ENCODE results near the gene KCNJ3.

DNA sequence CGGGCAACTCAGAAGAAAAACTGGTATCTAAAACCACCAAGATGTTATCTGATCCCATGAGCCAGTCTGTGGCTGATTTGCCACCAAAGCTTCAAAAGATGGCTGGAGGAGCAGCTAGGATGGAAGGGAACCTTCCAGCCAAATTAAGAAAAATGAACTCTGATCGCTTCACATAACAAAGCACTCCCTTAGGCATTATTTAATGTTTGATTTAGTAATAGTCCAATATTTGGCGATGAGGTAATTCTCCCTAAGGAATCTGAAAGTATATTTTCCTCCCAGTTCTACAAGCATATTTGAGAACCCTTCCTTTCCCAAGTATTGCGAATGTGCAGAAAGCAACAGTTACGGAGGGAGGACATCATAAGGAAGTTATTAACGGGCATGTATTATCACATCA is 156.6 kb downstream of the KCNJ3 start:
- TF ChIP-seq NR2C2 (CRISPR knock-in tag; IDR thresholded peaks at IDR 0.05) (no peak), SMAD3 (CRISPR knock-in tag; IDR thresholded peaks at IDR 0.05; ENCODE audit: borderline replicate concordance) (no peak), TCF7 (CRISPR knock-in tag; IDR thresholded peaks at IDR 0.05; ENCODE audit: low read depth) (no peak), ELF4 (CRISPR knock-in tag; IDR thresholded peaks at IDR 0.05; ENCODE audit: low read depth) (no peak), ZBTB21 (CRISPR knock-in tag; IDR thresholded peaks at IDR 0.05; ENCODE audit: borderline replicate concordance) (no peak), FOXK1 (CRISPR knock-in tag; IDR thresholded peaks at IDR 0.05) (no peak), FOXJ3 (CRISPR knock-in tag; IDR thresholded peaks at IDR 0.05; ENCODE audit: borderline replicate concordance) (no peak), FOXP1 (CRISPR knock-in tag; IDR thresholded peaks at IDR 0.05; ENCODE audit: borderline replicate concordance) (no peak), IRF2 (CRISPR knock-in tag; IDR thresholded peaks at IDR 0.05; ENCODE audit: borderline replicate concordance, low read depth) (no peak), NFYB (CRISPR knock-in tag; conservative IDR thresholded peaks at IDR 0.05; ENCODE audit: low read depth) (no peak)
- TF ChIP-seq, protein P1, sequence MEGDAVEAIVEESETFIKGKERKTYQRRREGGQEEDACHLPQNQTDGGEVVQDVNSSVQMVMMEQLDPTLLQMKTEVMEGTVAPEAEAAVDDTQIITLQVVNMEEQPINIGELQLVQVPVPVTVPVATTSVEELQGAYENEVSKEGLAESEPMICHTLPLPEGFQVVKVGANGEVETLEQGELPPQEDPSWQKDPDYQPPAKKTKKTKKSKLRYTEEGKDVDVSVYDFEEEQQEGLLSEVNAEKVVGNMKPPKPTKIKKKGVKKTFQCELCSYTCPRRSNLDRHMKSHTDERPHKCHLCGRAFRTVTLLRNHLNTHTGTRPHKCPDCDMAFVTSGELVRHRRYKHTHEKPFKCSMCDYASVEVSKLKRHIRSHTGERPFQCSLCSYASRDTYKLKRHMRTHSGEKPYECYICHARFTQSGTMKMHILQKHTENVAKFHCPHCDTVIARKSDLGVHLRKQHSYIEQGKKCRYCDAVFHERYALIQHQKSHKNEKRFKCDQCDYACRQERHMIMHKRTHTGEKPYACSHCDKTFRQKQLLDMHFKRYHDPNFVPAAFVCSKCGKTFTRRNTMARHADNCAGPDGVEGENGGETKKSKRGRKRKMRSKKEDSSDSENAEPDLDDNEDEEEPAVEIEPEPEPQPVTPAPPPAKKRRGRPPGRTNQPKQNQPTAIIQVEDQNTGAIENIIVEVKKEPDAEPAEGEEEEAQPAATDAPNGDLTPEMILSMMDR (IDR thresholded peaks at IDR 0.05) = no peak
- TF ChIP-seq, protein P2, sequence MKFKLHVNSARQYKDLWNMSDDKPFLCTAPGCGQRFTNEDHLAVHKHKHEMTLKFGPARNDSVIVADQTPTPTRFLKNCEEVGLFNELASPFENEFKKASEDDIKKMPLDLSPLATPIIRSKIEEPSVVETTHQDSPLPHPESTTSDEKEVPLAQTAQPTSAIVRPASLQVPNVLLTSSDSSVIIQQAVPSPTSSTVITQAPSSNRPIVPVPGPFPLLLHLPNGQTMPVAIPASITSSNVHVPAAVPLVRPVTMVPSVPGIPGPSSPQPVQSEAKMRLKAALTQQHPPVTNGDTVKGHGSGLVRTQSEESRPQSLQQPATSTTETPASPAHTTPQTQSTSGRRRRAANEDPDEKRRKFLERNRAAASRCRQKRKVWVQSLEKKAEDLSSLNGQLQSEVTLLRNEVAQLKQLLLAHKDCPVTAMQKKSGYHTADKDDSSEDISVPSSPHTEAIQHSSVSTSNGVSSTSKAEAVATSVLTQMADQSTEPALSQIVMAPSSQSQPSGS (CRISPR knock-in tag; IDR thresholded peaks at IDR 0.05; ENCODE audit: borderline replicate concordance, low read depth) = no peak
- TF ChIP-seq, protein P3, sequence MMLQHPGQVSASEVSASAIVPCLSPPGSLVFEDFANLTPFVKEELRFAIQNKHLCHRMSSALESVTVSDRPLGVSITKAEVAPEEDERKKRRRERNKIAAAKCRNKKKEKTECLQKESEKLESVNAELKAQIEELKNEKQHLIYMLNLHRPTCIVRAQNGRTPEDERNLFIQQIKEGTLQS (CRISPR knock-in tag; conservative IDR thresholded peaks at IDR 0.05) = no peak
- TF ChIP-seq, protein P4, sequence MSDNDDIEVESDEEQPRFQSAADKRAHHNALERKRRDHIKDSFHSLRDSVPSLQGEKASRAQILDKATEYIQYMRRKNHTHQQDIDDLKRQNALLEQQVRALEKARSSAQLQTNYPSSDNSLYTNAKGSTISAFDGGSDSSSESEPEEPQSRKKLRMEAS (CRISPR knock-in tag; IDR thresholded peaks at IDR 0.05) = no peak

Data from WTC11 (cell line).